ENCODE results near the gene GPRASP2. TPM values are rescaled to one million over a fixed set of nuclear protein-coding genes. Genes with fewer than 3 reads are reported as not detected.
"Not testable (repeated sequence)": the region's sequence is repeated elsewhere in the genome, so short reads cannot be mapped to it uniquely, and the experiment has no call there.

GPRASP2 gene
- total RNA-seq (ENCODE audit: insufficient read depth, low replicate concordance) = 14.9 TPM

- peak; percentile 56 for DNase-seq (ENCODE audit: low spot score)
Measured at GRCh38 chrX:102712216-102712966, at the start of gene GPRASP2. GPRASP2 (plus strand) TSS chrX:102712448; CDS start chrX:102714870, 2,422 bp downstream.

DNA sequence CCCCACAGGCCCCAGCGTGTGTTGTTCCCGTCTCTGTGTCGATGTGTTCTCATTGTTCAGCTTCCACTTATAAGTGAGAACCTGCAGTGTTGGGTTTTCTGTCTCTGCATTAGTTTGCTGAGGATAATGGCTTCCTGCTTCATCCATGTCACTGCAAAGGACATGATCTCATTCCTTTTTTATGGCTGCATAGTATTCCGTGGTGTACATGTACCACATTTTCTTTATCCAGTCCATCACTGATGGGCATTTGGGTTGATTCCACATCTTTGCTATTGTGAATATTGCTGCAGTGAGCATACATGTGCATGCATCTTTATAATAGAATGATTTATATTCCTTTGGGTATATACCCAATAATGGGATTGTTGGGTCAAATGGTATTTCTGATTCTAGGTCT lies 48.4 kb upstream of the GPRASP2 start:
- not testable (repeated sequence) for DNase-seq (ENCODE audit: low spot score)

- DNase-seq (ENCODE audit: low spot score) = not testable (repeated sequence)
Measured at GRCh38 chrX:102667034-102667433, 45.2 kb upstream of the GPRASP2 start.

GRCh38 chrX:102669526-102669925 lies 42.7 kb upstream of the GPRASP2 start:
- DNase-seq (ENCODE audit: low spot score) = no peak

- no peak for DNase-seq (ENCODE audit: low spot score)
Measured at GRCh38 chrX:102672856-102673255, 39.4 kb upstream of the GPRASP2 start.

DNA sequence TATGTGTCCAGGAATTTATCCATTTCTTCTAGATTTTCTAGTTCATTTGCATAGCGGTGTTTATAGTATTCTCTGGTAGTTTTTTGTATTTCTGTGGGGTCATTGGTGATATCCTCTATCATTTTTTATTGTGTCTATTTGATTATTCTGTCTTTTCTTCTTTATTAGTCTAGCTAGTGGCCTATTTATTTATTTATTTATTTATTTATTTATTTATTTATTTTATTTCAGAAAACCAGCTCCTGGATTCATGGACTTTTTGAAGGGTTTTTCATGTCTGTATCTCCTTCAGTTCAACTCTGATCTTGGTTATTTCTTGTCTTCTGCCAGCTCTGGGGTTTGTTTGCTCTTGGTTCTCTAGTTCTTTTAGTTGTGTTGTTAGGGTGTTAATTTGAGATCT lies 34.8 kb upstream of the GPRASP2 start:
- not testable (repeated sequence) for DNase-seq (ENCODE audit: low spot score)

DNA sequence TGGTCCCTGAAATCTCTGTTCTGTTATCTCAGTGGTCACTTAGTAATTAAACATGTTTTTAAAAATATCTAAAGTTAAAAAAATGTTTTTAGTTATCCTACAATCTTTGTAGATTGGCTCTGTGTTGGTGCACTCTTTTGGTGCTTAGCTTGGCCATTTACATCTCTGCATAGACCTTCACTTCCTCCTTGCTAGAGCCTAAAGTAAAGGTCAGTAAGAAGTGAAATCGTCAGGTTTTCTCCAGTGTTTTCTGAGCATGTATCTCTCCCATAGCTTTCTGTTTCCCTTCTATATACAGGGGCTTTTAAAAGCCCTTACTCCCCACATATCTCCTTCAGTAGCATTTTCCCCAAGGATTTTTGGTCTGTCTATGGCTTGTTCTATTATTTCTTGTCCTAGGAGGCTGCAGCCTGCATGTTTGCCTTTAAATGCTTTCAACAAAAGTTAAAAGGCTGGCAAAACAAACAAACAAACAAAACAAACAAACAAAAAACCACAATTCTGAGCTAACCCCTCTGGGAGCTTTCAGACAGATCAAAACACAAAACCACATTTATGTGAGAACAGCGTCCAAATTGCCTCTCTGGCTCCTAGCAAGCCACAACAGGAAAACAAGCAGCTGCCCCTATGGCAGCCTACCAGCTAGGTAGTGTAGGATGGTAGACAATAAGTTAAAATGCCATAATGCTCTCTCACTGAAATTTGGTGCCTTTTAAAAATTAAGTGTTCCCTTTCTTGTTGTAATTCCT lies 27.3 kb upstream of the GPRASP2 start:
- DNase-seq (ENCODE audit: low spot score) = no peak

DNA sequence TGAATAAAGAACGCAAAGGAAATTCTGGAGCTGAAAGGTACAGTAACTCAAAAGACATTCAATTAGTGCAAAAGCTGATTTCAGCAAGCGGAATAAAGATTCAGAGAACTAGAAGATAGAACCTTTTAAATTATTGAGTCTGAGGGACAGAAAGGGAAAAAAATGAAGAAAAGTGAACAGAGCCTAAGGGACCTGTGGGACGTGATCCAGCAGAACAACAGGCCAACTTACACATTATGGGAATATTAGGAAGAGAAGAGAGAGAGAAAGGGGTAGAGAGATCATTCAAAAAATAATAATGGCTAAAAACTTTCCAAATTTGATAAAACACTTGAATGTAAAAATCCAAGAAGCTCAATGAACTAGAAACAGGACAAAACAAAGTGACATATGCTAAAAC lies 17.5 kb upstream of the GPRASP2 start:
- DNase-seq (ENCODE audit: low spot score) = no peak

GRCh38 chrX:102696306-102696705 lies 15.9 kb upstream of the GPRASP2 start:
- DNase-seq (ENCODE audit: low spot score) = no peak

DNA sequence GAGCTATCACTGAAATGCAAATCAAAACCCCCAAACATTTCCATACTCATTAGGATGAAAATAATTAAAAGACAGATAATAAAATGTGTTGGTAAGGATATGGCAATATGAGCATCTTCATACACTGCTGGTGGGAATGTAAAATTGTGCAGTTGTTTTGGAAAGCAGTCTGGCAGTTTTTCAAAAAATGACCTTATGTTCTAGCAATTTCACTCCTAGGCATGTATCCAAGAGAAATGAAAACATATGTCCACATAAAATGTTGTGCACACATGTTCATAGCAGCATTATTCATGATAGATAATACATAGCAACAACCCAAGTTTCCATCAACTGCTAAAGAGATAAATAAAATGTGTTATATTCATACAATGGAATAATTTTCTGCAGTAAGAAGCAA lies 14.8 kb upstream of the GPRASP2 start:
- DNase-seq (ENCODE audit: low spot score) = peak; percentile 2

DNA sequence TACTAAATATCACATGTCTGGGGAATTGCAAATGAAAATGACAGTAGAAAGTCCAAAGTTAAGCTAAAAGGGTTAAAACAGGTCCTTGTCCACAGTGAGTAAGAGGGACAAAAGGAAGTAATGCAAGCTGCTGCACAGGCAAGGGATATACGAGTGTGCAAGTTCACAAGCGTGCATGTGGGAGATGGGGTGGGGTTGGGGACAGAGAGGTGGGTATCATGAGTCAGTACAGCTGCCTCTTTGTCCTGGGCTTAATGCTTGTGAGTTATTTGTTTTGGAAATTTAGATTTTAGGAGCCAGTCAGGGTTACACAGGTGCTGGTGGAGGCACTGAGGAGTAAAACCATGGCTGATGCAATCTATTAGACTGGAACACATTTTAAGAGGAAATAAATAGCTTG lies 3.3 kb upstream of the GPRASP2 start:
- DNase-seq (ENCODE audit: low spot score) = no peak

- no peak for DNase-seq (ENCODE audit: low spot score)
Measured at GRCh38 chrX:102711872-102712215, 404 bp upstream of the GPRASP2 start.

DNA sequence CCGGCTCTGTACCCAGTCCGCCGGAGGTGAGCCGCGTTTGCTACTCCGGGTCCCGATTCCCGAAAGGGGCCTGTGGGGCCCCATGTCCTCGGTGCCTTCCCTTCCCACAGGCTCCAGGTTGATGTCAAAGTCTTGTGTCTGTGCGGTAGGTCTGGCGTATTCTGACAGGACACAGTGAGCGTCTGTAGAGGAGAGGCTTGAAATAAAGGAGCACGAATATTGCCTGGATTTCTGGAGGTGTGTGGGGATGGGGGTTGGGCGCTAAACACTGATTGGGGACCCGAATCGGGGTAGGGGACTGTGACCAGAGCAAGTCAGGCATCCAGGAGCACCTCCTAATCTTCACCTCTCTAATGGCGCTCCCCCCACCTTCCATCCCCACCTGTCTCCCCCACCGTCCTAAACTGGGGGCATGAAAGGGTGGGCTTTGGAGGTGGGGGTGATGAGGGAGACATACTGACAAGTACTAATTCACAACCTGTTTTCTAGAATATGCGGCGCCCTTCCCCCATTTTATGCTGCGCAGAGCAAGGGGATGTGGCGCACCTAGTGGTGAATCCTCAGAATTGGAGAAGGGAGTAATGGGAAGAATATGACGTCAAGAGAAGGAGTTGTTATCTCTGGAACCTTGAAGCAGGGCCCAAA lies 855 bp downstream of the GPRASP2 start:
- DNase-seq (ENCODE audit: low spot score) = peak; percentile 70

GRCh38 chrX:102714994-102715393 lies 2.7 kb downstream of the GPRASP2 start:
- no peak for DNase-seq (ENCODE audit: low spot score)

DNA sequence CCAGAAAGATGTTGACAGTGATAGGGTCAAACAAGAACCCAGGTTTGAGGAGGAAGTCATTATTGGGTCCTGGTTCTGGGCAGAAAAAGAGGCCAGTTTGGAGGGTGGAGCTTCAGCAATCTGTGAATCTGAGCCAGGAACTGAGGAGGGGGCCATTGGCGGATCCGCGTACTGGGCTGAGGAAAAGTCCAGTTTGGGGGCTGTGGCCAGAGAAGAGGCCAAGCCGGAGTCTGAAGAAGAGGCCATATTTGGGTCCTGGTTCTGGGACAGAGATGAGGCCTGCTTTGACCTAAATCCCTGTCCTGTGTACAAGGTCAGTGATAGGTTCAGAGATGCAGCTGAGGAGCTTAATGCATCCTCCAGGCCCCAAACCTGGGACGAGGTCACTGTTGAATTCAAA lies 3.7 kb downstream of the GPRASP2 start:
- no peak for DNase-seq (ENCODE audit: low spot score)

- DNase-seq (ENCODE audit: low spot score) = peak; percentile 83
Measured at GRCh38 chrX:102720237-102721168, 8.3 kb downstream of the GPRASP2 start, which contains the start of gene GPRASP3. GPRASP3 (plus strand) TSS chrX:102720743; CDS start chrX:102748996, 28,253 bp downstream.

DNA sequence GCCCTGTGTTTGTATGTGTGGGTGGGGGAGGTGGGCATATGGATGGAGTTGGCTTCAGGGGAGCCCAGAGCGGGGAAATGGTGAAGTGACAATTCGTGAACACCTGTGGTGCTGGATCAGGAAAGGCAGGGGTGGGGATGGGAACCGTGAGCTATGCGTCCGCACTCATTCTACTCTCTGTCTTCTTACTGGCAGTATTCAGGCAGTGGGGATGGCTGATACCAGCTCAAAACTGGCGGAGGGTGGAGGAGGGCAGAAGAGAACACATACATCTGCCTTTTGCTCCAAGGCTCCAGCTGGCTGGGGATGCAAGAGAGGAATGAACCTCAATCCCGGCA lies 8.9 kb downstream of the GPRASP2 start:
- not testable (repeated sequence) for DNase-seq (ENCODE audit: low spot score)

DNA sequence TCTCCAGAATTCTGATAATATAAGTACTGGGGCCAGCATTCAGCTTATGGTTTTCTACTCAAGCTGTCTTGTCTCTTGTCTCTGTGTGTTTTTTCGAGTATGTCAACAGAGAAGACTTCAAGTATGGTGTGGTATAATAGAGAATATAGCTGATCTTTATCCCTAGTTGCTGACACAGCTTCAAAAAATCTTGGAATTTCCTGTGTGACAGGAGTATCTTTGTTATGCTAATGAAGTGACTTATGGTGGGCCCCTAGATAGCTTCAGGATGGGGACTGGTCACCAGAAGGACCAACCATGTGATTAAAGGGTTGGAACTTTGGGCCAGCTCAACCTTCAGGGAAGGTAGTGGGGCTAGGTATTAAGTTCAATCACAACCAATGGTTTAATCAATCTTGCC lies 11.2 kb downstream of the GPRASP2 start:
- DNase-seq (ENCODE audit: low spot score) = no peak

DNA sequence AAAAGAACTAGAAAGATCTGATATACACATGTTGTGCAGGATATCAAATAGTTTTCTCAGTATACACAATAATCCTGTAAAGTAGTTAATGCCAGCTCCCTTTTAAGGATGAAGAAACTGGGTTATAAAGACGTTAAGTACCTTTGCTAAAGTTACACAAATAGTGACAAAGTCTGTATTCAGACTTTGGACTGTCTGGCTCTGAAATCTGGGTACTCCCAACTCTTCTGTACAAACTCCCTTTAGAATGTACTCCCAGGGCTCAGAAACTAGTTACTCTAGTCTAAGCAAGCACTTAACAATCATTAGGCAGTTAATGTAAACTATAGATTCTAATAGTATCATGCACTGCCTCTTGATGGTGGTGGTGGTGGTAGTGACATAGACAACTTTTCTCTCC lies 15.5 kb downstream of the GPRASP2 start:
- DNase-seq (ENCODE audit: low spot score) = no peak

GRCh38 chrX:102728646-102729045 lies 16.4 kb downstream of the GPRASP2 start:
- DNase-seq (ENCODE audit: low spot score) = peak; percentile 2

GRCh38 chrX:102739657-102740056 lies 27.4 kb downstream of the GPRASP2 start:
- no peak for DNase-seq (ENCODE audit: low spot score)

Measured in umbilical cord (tissue), 2 donors.